ENCODE measurements around the gene TCOF1.
A peak's percentile ranks its signal among the peaks of the same experiment; 100 is the strongest.

Gene TCOF1

DNA sequence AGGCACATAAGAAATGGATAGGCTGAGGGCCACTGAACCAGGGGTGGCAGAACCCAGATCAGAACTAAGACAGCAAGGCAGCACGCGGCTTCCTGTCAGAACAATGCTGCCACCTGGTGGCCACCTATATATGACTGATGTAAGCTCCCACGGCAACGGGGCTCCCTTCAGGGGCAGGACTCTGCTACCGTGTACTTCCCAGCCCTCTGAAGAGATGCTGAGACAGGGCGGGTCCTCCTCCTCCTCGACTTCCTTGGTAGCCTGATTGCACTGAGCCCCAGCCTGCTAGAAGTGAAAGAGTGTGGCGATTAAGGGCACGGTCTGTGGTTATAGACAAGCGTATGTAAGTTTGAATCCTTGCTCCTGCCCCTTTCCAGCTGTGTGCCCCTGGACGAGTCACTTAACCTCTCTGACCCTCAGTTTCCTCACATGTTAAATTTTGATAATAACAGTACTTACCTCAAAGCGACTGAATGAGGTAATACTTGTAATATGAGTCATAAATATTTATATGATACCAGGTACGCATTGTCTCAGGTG, 78.7 kb downstream of the TCOF1 start:
- peak; percentile 32 for DNase-seq

DNA sequence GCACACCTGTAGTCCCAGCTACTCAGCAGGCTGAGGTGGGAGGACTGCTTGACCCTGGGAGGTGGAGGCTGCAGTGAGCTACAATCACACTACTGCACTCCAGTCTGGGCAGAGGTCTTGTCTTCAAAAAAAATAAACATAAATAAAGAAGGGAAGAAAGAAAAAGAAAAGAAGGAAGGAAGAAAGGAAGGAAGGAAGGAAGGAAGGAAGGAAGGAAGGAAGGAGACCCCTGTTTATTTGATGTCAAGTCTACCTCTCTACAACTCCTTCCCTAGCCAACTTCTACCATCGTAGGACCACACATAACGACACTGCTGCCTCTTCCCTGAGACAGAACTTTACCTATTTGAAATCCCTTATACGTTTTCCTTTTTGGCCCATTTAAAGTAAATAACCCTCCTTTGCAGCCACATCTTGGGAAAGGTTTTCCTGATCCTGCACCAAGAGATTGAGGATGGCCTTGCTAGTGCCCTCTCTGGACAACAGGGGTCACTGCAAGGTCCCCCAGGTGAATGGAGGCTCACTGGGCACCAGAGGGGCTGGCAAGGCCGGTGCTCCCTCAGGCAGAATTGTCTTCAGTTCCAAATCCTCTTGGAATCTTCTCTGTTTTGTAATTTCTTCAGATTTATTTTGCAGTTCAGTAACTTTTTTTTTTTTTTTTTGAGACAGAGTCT, 81.5 kb downstream of the TCOF1 start:
- no peak for DNase-seq

DNA sequence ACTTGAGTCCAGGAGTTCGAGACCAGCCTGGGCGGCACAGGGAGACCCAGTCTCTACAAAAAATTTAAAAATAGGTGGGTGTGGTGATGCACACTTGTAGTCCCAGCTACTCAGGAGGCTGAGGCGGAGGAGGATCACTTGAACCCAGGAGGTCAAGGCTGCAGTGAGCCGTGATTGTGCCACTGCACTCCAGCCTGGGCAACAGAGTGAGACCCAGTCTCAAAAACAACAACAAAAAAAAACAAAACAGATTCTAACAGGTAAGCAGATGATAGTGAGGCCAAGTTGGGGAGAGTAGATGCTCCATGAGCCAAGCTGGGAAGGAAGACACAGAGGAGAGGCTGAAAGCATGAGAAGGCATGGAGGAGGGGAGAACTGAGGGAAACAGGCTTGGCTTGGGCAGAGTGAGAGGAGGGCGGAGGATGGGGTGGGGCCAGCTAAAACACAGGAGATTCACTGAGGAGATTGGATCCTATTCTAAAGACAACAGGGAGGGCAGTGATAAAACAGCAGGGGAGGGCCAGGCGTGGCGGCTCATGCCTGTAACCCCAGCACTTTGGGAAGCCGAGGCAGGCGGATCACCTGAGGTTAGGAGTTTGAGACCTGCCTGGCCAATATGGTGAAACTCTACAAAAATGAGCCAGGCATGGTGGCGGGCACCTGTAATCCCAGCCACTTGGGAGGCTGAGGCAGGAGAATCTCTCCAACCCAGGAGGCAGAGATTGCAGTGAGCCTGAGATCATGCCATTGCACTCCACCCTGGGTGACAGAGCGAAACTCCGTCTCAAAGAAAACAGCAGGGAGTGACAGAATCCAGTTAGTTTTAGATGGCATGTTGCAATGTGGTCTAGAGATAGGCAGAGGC, 83.7 kb downstream of the TCOF1 start:
- DNase-seq = no peak

DNA sequence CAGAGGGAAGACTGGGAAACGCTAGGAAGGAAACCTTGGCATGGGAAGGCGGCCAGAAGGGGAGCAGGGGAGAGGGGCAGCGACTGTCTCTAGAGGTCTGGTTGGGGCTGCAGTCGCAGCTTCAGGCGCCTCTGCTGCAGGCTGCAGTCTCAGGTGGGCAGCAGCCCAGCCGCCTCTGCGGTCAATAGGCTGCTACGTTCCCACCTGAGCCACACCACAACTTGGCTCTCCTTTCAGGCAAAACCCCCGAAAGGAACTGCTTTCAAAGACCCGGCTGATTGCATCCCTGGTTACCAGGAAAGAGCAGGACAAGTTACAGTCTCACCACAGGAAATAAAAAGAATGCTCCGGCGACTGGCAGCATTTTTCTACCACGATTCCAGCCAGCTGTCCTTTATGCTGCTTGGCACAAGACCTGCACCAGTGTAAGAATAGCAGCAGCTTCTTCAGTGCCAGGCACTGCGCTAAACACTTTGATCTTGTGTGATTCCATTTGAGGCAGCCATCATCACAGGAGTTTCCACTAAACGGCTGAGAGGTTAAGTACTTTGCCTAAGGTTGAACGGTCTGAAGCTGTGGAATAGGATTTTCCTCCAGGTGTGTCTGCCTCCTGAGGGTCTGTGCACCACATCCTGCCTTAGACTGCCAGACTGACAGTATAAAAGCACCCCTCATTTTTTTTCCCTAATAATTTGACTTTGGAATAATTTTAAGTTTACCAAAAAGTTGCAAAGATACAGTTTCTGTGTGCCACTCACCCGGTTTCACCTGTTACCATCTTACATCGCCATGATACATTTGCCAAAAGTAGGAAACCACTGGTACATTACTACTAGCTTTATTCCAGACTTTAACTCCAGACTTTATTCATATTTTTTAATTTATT, 84.6 kb downstream of the TCOF1 start:
- no peak for DNase-seq

DNA sequence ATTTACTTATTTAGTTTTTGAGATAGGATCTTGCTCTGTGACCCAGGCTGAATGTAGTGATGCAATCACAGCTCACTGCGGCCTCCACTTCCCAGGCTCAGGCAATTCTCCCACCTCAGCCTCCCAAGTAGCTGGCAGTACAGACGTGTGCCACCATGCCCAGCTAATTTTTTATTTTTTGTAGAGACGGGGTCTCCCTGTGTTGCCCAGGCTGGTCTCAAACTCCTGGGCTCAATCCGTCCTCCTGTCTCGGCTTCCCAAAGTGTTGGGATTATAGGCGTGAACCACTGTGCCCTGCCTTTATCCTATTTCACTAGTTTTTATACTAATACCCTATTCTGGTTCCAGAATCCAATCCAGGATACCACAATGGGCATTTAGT, 85.2 kb downstream of the TCOF1 start:
- no peak for DNase-seq

DNA sequence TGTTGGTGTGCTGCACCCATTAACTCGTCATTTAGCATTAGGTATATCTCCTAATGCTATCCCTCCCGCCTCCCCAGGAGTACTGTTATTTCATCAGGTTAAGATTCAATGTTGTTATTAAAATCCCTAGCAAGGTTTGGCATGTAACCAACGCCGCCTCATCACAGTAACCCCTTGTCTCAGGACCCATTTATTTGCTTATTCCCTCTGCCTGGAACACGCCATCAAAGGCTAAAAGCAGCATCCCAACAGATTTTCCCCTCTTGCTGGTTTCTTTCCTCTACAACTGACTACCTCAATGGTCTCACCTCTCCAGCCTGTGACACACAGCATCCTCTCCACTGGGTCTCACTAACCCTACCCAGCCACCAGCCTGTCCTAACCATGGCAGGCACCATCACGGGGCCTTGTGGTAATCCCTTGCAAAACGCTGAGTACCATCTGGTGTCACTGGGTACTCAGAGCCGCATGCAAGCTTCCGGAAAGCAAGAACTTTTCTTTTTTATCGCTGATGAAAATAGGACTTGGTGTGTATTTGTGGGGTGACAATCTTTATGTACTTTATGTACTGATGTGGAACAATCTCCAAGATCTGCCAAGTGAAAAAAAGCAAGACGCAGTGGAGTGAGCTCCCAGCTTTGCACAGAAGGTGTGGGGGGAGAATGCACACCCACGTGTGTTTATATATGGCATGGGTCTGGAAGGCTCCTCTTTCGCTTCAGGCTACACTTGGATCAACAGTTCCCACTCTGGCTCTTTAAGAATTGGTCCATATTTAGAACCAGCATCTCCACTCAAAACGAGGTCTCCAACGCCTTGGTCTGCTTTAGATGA, 86.0 kb downstream of the TCOF1 start:
- no peak for DNase-seq

DNA sequence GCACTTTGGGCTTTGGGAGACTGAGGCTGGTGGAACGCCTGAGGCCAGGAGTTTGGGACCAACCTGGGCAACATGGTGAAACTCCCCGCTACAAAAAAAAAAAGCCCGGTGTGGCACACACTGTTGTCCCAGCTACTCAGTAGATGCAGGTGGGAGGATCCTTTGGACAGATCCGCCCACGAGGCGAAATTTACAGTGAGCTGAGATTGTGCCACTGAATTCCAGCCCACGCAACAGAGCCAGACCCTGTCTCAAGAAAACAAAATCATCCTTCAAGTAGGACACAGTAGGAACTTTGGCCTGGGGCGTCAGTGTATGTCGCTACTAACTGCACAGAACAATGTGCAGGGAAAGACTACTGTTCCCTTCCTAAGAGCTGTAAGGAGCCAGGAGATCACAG, 87.3 kb downstream of the TCOF1 start:
- DNase-seq = no peak

DNA sequence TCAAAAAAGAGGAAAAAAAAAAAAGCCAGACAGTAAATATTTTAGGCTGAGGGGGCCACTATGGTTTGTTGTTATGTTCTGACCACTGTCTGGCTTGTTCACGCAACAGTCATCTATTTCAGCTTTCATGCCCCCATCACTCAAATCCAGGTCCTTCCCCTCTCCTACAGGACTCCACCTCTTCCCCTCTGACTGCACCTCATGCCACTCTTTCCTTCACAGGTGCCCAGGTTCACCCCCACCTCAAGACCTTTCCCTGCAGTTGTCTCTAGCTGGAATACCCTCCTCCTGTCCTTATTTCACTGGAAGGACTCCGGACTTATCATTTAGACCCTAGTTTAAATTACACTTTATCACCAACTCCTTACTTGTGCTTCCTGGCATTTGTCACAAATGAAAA, 88.6 kb downstream of the TCOF1 start:
- DNase-seq = no peak

DNA sequence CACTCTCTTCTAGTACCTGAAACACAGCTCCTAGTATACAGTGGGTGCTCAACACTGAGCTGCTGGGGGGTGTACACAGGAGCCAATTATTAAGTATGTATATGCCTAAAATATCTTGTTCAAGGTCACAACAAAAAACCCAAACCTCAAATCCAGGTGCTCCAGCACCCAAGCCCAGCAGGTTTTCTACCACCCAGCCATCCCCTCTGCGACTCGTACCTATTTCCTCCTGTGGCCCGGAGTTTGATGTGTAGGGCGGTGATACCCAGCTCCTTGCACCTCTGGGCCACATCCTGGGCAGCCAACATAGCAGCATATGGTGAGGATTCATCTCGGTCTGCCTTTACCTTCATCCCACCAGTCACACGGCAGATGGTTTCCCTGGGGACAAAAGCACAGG, 89.1 kb downstream of the TCOF1 start:
- no peak for DNase-seq

DNA sequence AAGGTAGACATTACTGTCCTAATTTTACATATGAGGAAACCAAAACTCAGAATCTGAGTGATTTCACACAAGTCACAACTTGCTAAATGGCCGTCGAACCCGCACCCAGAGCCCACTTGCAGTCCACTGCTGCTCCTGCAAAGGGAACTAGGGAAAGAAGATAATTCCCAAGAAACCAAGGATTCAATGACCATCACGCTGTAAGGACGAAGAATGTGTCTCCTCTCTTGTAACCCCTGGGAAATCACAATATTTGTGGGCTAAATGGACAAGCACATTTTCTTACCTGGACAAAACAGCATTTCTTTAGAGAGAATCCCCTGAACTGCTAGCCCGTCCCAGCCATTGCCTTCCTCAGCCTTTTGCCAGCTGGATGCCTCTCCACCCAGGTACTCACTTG, 89.7 kb downstream of the TCOF1 start:
- no peak for DNase-seq

DNA sequence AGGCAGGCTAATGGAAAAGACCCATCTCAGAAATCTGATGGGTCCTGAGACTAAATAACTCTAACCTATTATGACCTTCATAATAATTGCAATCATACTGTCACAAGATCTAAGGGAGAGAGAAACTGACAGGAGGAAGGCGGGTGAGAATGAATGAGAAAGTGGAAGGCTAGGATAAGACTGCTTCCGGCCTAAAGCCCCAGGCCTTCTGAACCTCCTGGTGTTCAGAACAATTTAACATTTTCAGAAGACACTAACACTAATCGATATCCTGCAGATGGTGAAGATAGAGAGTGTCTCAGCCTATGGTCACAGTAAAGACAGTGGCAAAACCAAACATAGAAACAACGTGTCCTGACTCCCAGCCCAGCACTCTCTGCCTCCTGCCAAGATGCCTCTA, 90.8 kb downstream of the TCOF1 start:
- no peak for DNase-seq

DNA sequence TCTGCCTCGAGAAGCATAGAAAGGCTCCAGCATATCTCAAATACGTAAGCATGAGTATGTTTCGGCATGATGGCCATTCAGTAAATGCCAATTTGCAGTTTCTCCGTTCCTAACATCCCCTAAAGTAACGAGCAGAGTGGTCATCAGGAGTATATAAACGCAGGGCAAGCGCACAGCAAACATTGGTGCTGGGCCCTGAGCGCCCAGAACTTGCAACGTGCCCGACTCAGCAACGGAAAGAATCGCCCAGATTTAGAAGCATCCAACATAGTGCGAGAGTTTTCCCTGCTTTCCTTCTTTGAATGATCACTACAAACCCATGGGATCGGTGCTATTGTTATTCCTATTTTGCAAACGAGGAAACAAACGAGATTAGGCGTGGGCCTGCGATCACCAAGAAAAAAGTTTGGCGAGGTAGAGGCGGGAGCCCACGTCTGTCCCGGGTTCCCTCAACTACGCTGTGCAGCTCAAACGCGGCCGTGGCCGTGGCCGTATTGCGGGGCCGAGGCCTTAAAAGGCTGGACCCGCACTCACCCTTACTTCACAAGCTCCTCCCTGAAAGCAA, 91.5 kb downstream of the TCOF1 start:
- DNase-seq = no peak

All from KG1 (cell line).